Fibroblast of pulmonary artery (primary cell): ENCODE measurements around the gene WDR59.

Experiments used
- DNase-seq: peaks from one replicate; pipeline ENCODE4 v3.0.0-alpha.2; 2010; ENCODE audit warnings: low read depth
- H3K4me3 ChIP-seq: replicated peaks from 2 replicates; pipeline ENCODE4 v1.5.1; 2011; ENCODE audit warnings: low read depth, mild to moderate bottlenecking, control low read depth, low read length, moderate library complexity
- TF ChIP-seq, protein P1 (sequence below): IDR thresholded peaks from 2 replicates; pipeline ENCODE4 v1.5.1; 2011; ENCODE audit warnings: mild to moderate bottlenecking, control low read depth, low read length, inconsistent platforms; ENCODE audit errors: missing control alignments

WDR59 gene

DNA sequence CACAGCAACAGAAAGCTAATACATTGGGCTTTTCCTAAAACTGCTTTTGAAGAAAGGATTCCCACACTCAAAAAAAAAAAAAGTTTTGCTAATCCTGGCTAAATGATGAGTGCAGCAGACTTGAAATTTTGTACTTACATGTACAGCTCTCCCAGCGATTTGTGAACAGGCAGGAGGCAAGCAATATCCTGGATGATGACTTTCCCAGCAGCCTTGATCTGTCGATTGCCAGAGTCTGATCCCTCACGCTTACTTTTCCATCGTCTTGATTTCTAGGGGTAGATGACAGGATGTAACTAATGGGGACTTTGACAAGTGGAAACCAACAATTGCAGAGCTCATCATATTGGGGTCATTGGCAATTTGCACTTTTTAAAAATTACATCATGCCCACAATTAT is 91.4 kb downstream of the WDR59 start:
- H3K4me3 ChIP-seq, result no peak overlapping the region
- TF ChIP-seq, protein P1, sequence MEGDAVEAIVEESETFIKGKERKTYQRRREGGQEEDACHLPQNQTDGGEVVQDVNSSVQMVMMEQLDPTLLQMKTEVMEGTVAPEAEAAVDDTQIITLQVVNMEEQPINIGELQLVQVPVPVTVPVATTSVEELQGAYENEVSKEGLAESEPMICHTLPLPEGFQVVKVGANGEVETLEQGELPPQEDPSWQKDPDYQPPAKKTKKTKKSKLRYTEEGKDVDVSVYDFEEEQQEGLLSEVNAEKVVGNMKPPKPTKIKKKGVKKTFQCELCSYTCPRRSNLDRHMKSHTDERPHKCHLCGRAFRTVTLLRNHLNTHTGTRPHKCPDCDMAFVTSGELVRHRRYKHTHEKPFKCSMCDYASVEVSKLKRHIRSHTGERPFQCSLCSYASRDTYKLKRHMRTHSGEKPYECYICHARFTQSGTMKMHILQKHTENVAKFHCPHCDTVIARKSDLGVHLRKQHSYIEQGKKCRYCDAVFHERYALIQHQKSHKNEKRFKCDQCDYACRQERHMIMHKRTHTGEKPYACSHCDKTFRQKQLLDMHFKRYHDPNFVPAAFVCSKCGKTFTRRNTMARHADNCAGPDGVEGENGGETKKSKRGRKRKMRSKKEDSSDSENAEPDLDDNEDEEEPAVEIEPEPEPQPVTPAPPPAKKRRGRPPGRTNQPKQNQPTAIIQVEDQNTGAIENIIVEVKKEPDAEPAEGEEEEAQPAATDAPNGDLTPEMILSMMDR, result no peak
- DNase-seq, result no peak

DNA sequence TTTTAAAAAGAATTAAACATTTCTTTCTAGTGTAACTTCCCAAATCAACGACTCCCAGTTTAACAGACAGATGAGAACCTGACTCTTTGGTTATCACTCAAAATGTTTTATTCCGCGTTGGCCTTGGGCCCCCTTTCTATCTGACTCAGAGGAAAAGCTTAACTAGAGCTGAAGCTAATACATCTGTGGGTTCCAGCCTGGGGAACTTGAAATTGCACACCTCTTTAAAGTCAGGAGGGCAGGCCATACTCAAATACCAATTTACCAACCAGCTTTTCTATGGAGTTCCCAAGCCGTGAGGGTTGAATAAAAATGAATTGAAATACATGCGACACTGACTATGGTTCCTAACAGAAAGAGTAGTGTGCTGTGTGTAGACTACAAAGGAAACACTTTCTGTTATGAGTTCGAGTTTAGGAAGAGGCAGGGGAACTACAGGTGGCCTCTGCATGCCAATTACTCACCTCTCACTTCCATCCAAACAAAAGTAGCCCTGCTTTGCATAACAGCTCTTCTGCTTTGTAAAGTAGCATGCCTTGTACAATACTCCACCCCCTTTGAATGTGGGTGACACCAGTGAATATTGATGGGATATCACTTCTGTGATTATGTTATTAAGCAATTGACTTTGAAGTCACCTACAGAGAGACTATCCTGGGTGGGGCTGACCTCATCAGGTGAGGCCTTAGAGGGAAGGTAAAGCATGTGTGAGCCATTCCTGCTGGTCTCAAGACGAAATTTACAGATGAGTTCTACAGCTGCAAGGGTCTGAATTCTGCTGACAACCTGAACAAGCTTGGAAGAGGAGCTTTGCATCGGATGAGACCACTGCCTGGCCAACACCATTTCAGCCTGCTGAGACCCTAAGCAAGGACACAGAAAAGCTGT is 92.1 kb downstream of the WDR59 start:
- no peak for DNase-seq
- TF ChIP-seq, protein P1, result no peak
- no peak overlapping the region for H3K4me3 ChIP-seq

DNA sequence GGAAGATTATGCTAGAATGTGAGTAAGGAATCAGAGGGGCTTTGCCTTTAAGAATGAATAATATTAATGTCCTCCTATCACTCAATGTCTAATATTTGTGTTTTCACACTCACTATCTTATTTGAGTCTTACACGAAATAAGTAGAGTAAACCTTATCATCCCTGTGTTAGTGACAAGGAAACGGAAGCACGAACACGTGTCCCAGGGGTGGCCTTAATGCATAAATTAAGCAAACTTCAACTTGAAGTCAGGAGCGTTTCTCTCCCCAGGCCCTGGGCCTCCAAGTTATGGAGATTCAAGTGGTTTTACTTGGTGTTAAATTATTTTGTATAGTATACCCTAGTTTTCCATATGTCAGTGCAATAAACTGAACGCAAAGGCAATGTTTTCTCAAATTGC is 96.0 kb downstream of the WDR59 start:
- TF ChIP-seq, protein P1, result no peak
- H3K4me3 ChIP-seq, result no peak overlapping the region
- DNase-seq, result no peak

DNA sequence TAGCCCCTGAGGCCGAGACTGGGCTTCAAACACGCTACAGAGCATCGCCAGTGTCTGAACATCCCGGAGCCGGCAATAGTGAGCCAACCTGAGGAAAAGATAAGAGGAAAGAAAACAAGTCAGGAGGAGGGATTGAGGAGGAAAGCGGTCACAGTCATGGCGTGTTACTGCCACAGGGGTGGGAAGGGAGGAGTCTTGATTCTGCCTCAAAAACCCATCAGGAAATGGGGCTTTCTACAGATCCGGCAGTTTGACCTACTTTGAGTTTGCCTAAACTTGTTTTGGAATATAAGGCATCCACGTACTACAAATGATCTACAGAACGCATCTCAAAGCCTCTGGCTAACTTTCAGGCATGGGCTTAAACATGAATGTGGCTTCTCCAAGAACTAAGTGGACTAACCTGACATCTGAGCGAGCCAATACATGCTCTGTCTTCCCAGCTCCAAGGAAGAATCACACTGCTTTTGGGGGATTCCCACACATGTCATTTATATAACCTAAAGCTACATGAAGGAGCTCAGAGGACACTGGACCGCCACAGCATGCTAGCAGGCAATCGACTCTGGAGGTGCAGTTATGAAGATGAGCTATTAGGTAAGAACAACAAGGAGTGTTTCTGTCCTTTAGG is 96.6 kb downstream of the WDR59 start:
- no peak for DNase-seq
- TF ChIP-seq, protein P1, result no peak
- H3K4me3 ChIP-seq, result no peak overlapping the region

DNA sequence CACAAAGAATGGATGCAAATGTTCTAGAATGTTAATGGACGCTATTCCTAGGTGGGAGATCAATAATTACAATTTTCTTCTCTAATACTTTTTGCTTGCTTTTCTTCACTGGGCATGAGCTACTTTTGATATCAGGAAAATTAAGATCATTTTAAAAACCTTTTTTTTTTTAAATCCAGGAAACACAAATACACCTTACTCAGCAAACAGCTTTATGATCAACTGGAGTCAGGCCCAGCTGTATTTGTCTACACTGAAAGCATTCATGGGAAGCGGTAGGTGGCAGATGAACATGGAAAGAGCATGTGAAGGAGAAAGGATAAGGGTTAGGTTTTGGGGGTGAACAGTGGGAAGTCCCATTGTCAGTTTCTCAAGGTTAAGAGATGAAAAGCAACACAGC is 97.8 kb downstream of the WDR59 start:
- H3K4me3 ChIP-seq, result no peak overlapping the region
- TF ChIP-seq, protein P1, result no peak
- DNase-seq, result no peak

DNA sequence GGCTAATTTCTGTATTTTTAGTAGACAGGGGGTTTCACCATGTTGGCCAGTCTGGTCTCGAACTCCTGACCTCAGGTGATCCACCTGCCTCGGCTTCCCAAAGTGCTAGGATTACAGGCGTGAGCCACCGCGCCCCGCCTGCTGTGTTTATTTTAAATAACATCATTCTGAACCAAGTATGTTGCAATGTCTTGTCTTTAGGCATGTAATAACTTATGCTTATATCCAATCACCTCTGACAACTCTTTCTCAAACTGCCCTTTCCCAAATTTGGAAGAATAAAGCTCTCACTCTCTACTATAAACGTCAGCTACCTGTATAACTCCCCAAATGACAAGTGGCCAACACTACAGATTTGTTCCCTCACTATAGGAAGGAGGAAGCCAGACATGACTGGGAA is 107.2 kb downstream of the WDR59 start:
- no peak for DNase-seq
- H3K4me3 ChIP-seq, result no peak overlapping the region
- TF ChIP-seq, protein P1, result no peak
